ENCODE results near the gene KAZALD1.
A peak's percentile ranks its signal among the peaks of the same experiment; 100 is the strongest.

KAZALD1 gene

DNA sequence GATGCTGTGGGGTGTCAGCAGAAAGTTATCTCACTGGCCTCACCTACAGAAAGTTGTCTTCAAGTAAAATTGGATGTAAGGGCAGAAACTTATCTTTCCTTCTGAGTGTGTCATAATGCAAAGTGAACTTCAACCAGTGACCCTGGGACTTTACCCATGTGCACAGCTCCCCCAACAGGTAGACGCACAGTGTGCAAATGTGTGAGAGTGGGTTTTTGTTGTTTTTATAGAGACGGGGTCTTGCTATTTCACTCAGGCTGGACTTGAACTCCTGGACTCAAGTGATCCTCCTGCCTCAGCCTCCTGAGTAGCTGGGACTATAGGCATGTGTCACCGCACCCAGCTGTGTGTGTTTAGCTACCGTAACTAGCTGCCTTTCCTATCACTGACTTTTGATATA, 6.4 kb upstream of the KAZALD1 start:
- Histone ChIP-seq H3K27me3 (peaks cover 0 to 22% of the 10 kb centered on the region in 2 donors), H3K4me1 (peaks cover 0 to 9% (median 8%) of the 10 kb centered on the region in 4 donors), H3K9me3 (no peaks in the 10 kb centered on the region), H3K36me3 (no peaks in the 10 kb centered on the region), H3K27ac (no peak overlapping the region), H3K4me3 (no peak overlapping the region)
- peak in 1 of 2 experiments; percentile 6 for TF ChIP-seq CTCF (IDR thresholded peaks at IDR 0.05)
- intact Hi-C loops (cut with DNase I; ENCODE audit: low total_unique reads) = no loop called here
- DNase-seq = no peak

DNA sequence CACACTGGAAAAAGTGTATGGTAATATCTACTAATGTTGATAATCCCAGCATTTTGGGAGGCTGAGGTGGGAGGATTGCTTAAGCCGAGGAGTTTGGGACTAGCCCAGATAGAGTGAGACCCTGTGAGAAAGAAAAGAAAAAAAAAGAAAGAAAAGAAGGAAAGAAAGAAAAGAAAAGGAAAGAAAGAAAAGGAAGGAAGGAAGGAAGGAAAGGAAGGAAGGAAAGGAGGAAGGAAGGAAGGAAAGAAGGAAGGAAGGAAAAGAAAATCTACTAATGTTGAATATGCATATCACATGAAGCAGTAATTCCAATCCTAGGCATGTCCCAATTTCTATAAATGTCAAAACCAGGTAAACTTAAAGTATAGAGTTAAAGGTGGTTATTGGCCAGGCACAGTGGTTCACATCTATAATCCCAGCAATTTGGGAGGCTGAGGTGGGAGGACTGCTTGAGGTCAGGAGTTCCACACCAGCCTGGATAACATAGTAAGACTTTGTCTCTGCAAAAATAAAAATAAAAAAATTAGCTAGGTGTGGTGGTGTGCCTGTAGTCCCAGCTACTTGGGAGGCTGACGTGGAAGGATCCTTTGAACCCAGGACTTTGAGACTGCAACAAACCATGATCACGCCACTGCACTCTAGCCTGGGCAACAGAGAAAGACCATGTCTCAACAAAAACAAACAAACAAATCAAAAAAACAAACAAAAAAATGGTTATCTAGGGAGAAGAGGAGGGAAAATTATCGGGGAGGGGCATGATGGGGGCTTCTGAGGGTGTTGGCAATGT, 5.2 kb upstream of the KAZALD1 start:
- Histone ChIP-seq H3K27me3 (peaks cover 0 to 12% of the 10 kb centered on the region in 2 donors), H3K4me3 (no peak overlapping the region), H3K9me3 (no peaks in the 10 kb centered on the region), H3K36me3 (no peaks in the 10 kb centered on the region), H3K27ac (no peak overlapping the region), H3K4me1 (peaks cover 0 to 11% (median 9%) of the 10 kb centered on the region in 4 donors)
- DNase-seq = no peak
- TF ChIP-seq CTCF (IDR thresholded peaks at IDR 0.05) = no peak
- intact Hi-C loops (cut with DNase I; ENCODE audit: low total_unique reads) = no loop called here

GRCh38 chr10:101060036-101060950, 1.5 kb upstream of the KAZALD1 start:
- peak; percentile 93 to 97 for DNase-seq
- Histone ChIP-seq H3K9me3 (no peaks in the 10 kb centered on the region), H3K27me3 (no peaks in the 10 kb centered on the region), H3K27ac (peak overlapping the region; percentile 95 to 97), H3K36me3 (no peaks in the 10 kb centered on the region), H3K4me3 (peak overlapping the region; percentile 65 to 85), H3K4me1 (peaks cover 5 to 44% (median 32%) of the 10 kb centered on the region in 4 donors)
- intact Hi-C loops (cut with DNase I; ENCODE audit: low total_unique reads) = loop anchor here (10.0 kb wide), 1 partner anchor 995 kb away; the partner anchor contains the start of gene ARMH3
- TF ChIP-seq CTCF (IDR thresholded peaks at IDR 0.05) = peak; percentile 83 to 85

- no peaks in the 10 kb centered on the region for H3K36me3 ChIP-seq
- peak overlapping the region; percentile 65 to 85 for H3K4me3 ChIP-seq
- intact Hi-C loops (cut with DNase I; ENCODE audit: low total_unique reads) = loop anchor here (10.0 kb wide), 1 partner anchor 994 kb away; the partner anchor contains the start of gene ARMH3
- DNase-seq = peak; percentile 92 to 98
- no peaks in the 10 kb centered on the region for H3K9me3 ChIP-seq
- no peaks in the 10 kb centered on the region for H3K27me3 ChIP-seq
- H3K4me1 ChIP-seq = peaks cover 5 to 51% (median 38%) of the 10 kb centered on the region in 4 donors
- TF ChIP-seq CTCF (IDR thresholded peaks at IDR 0.05) = no peak
- H3K27ac ChIP-seq = peak overlapping the region; percentile 95 to 97
Observed at GRCh38 chr10:101060951-101061623, 702 bp upstream of the KAZALD1 start.
